Ureter (tissue), 1 donor: ENCODE results near the gene OCRL. TPM values are rescaled to one million over a fixed set of nuclear protein-coding genes. Genes with fewer than 3 reads are reported as not detected.
"Not testable (repeated sequence)": the region's sequence is repeated elsewhere in the genome, so short reads cannot be mapped to it uniquely, and the experiment has no call there.

ENCODE experiments used
- DNase-seq: peaks from one replicate; pipeline ENCODE4 v3.0.0-alpha.2; 2020; ENCODE audit warnings: low spot score
- total RNA-seq: library from RNA; stranded (reverse); gene quantifications from one replicate; pipeline ENCODE4 v1.2.4, GENCODE V29; 2023
- donor health status: DM: yes; HTN: yes; CAD: no.

OCRL gene
- total RNA-seq, 1 donor from 2014 or later = 43.6 TPM

- no peak for DNase-seq
Observed at GRCh38 chrX:129534816-129535578, 5.1 kb upstream of the OCRL start.

GRCh38 chrX:129540722-129541184, 694 bp downstream of the OCRL start:
- DNase-seq = no peak

GRCh38 chrX:129544780-129545179, 4.7 kb downstream of the OCRL start:
- DNase-seq = no peak

- no peak for DNase-seq
Observed at GRCh38 chrX:129545408-129545807, 5.3 kb downstream of the OCRL start.

- DNase-seq = no peak
Observed at GRCh38 chrX:129549124-129549523, 9.1 kb downstream of the OCRL start.

GRCh38 chrX:129553619-129554288, 13.7 kb downstream of the OCRL start:
- no peak for DNase-seq

- DNase-seq = not testable (repeated sequence)
Observed at GRCh38 chrX:129554816-129555215, 14.8 kb downstream of the OCRL start.

GRCh38 chrX:129556806-129557315, 16.8 kb downstream of the OCRL start:
- DNase-seq = no peak

- DNase-seq = no peak
Observed at GRCh38 chrX:129557844-129558480, 17.9 kb downstream of the OCRL start.

GRCh38 chrX:129559783-129560182, 19.7 kb downstream of the OCRL start:
- DNase-seq = no peak

GRCh38 chrX:129561453-129561852, 21.4 kb downstream of the OCRL start:
- no peak for DNase-seq

- not testable (repeated sequence) for DNase-seq
Observed at GRCh38 chrX:129564345-129564744, 24.3 kb downstream of the OCRL start.

- DNase-seq = no peak
Observed at GRCh38 chrX:129565046-129565650, 25.1 kb downstream of the OCRL start.

GRCh38 chrX:129566073-129566472, 26.0 kb downstream of the OCRL start:
- DNase-seq = no peak

- no peak for DNase-seq
Observed at GRCh38 chrX:129568349-129568748, 28.3 kb downstream of the OCRL start.

GRCh38 chrX:129572422-129572821, 32.4 kb downstream of the OCRL start:
- DNase-seq = no peak

- not testable (repeated sequence) for DNase-seq
Observed at GRCh38 chrX:129573652-129574051, 33.6 kb downstream of the OCRL start.

GRCh38 chrX:129574214-129574613, 34.2 kb downstream of the OCRL start:
- no peak for DNase-seq

- DNase-seq = no peak
Observed at GRCh38 chrX:129576539-129576938, 36.5 kb downstream of the OCRL start.

- no peak for DNase-seq
Observed at GRCh38 chrX:129577473-129577872, 37.4 kb downstream of the OCRL start.

- DNase-seq = no peak
Observed at GRCh38 chrX:129577877-129578276, 37.8 kb downstream of the OCRL start.

- DNase-seq = no peak
Observed at GRCh38 chrX:129581904-129582303, 41.8 kb downstream of the OCRL start.
